Muscle of arm (tissue), 12 donors: Measurements from ENCODE around the gene MOB3A. TPM values are rescaled to one million over a fixed set of nuclear protein-coding genes. Genes with fewer than 3 reads are reported as not detected.

Source experiments
- DNase-seq: peaks from one replicate; pipeline ENCODE4 v3.0.0-alpha.2; 2013
- polyA plus RNA-seq, 12 donors: library from polyadenylated mRNA; unstranded; fragments of 120-200 nt; gene quantifications; one replicate each; pipeline ENCODE4 v1.2.1, GENCODE V29; 2013; ENCODE audit not compliant: insufficient read length in 12 of 12

MOB3A gene
- polyA plus RNA-seq, 12 donors: 14.5 to 28.4 (median 15.8) TPM; not detected in 1

DNA sequence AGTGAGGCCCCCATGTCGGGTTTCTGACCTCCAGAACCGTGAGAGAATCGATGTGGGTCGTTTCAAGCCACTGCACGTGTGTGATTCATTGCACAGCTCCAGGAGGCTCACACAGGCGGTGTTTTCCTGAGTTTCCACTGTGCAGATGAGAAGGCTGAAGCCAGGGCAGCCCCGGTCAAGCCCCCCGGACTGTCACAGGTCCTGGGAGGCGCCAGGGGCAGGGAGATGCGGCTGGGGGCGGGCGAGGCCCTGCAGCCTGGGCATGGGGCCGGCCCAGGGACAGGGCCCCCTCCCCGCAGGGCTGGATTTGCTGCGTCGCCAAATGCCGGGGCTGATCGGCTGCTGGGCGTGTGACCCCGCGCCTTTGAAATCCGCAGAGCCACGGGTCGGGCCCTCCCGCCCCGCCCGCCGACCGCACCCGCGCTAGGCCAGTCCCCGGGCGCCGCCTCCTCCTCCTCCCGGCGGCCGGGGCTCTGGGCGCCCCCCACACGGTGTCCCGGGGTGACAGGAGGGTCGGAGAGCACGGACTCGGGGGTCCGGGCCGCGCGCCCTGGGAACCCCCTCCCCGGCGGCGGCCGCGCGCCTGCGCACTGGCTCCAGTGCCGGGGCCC is 35.1 kb downstream of the MOB3A start:
- DNase-seq: peak; percentile 76

- no peak for DNase-seq
These were observed 36.5 kb downstream of the MOB3A start for GRCh38 chr19:2059422-2060201.

DNA sequence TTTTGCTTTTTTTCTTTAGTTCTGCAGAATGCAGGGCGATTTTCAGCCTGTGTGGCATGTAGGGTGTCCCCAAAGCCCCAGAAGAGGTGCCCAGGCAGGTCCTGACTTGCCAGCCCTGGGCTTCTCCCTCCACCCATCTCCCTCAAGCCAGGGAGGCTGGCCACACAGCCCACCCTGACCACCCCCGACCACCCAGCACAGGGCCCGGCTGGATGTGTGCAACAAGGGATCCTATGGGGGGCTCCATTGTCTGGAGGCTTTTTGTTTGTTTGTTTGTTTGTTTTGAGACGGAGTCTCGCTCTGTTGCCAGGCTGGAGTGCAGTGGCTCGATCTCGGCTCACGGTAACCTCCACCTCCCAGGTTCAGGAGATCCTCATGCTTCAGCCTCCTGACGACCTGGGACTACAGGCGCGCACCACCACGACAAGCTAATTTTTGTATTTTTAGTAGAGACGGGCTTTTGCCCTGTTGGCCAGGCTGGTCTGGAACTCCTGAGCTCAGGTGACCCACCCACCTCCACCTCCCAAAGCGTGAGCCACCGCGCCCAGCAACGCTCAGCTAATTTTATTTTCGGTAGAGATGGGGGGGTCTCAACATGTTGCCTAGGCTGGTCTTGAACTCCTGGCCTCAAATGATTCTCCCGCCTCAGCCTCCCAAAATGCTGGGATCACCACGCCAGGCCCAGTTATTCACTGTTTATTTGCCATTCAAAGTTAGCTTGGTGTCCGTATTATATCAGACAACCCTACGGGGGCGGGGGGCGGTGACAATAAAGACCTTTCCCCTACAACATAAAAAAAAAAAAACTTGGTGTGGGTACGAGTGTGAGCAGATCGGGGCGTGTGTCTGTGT is 37.3 kb downstream of the MOB3A start:
- DNase-seq: no peak

DNA sequence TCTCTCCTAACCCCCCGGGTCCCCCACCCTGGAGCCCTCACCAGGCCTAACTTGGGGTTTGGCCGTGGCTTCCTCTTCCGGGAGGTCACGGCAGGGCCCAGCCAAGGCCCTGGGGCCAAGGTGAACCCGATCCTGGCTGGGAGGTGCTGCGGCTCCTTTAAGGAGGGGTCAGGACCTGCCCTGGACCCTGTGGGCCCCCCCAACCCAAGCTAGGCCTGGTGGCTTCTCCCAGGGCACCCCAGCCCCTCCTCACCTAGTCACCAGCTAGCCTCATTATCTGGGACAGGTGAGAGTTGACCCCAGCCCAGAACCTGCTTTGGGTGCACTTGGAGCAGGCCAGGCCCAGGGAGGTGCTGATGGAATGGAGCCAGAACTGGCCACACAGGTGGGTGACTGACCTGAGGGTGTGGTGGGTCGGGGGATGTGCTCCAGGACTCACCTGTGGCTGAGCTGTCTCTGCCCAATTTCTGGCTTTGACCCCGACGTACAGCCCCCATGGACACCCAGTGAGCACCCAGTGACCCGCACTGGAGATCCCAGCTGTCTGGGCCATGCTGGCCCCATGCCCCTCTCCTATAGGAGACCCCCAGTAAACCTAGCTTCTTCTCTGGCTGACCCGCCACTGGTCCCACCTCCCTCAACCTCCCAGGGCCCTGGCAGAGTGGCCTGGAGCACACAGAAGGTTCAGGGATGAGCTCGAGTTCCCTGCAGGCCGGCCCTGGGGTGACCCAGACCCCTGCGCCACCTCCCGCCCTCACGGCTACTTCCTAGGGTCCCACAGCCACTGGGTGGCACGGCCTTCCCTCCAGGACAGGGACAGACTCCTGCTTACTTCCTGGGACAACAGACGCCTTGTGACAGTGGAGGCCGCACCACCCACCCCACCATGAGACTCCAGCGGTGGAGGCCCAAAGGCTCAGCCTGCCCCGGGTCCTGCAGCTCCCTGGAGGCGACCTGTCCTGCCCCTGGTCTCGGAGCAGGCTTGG is 38.3 kb downstream of the MOB3A start:
- no peak for DNase-seq

GRCh38 chr19:2056837-2057192 is 39.3 kb downstream of the MOB3A start:
- DNase-seq: no peak

DNA sequence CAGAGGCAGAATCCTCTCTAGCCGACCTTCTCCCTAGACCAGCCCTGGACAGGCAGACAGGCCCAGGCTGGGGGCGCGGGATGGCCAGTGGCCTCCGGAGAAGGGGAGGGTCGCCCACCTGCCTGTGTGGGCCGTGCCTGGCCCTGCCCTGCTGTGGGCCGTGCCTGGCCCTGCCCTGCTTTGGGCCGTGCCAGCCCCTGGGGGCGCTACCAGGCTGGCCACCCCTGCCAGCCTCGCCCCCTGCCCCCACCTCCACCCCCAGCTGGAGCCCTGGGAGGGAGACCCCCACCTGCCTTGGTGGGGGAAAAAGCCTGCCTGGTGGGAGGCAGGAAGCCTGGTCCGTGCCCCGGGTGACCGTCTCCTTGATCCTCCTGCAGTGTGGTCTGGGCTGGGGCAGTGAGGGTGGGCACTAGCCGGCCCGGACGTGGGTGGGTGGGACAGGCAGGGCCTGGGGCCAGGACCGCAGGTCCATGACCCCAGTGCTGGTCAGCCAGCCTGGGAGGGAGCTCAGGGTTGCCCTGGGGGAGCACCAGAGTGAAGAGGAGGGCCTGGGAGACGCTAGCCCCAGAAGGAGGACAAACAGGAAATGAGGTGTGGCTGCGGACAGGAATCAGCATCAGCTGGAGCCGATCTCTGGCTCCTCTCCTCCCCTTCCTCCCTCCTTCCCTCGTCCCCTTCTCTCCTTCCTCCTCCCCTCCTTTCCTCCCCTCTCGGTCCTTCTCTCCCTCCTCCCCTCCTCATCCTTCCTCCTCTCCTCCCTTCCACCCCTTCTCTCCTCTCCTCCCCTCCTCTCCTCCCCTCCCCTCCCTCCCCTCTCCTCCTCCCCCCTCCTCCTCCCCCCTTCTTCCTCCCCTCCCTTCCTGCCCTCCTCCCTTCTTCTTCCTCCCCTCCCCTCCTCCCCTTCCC is 39.9 kb downstream of the MOB3A start:
- peak; percentile 86 for DNase-seq

GRCh38 chr19:2054763-2055162 is 41.4 kb downstream of the MOB3A start:
- no peak for DNase-seq

GRCh38 chr19:2053601-2054389 is 42.3 kb downstream of the MOB3A start:
- DNase-seq: no peak

DNA sequence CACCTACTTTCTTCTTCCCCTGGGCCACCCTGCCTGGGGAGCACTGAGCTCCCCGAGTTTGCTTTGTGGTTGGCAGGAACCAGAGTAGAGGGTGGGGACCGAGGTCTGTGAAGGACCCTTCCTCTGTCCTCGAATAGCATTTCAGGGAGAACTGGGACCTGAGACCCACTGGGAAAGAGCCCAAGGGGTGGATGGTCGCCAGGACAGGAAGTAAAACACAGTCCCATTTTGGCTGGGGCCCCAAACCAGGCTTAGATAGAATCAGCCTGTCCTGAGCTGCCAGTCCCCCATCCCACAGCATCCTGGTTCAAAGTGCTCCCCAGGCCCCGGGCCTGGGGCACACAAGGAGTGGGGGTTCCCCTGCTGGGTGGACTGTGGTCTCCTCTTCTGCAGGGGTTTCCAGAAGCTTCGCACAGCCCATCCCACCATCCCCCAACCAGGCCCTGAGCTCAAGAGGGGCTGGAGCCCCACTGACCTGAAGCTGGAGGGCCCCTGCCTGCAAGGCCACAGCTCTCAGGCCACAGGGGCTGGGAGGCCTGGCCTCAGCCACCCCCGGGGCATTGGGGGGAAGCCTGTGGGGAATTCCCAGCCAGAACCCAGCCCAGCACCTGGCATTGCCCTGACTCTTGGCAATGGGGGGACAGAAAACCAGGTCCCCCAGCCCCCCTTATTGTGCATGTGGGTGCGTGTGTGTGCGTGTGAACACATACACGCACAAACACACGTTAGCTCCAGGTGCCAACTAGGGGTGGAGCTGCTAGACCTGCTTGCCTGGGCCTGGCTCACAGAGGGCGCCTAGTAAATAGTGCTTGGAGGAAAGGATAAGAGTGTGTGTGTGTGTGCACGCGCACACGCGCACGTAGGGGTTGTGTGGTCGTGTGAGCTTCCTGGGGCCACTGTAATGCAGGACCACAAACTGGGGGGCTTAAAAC is 44.1 kb downstream of the MOB3A start:
- DNase-seq: no peak

GRCh38 chr19:2050991-2051772 is 44.9 kb downstream of the MOB3A start, which contains the start of gene MKNK2:
Gene MKNK2 (minus strand): TSS chr19:2051244. CDS start chr19:2050851, 393 bp downstream.
- peak; percentile 92 for DNase-seq

GRCh38 chr19:2050349-2050990 is 45.7 kb downstream of the MOB3A start:
- no peak for DNase-seq

GRCh38 chr19:2049741-2050348 is 46.3 kb downstream of the MOB3A start:
- no peak for DNase-seq

GRCh38 chr19:2048959-2049740 is 47.0 kb downstream of the MOB3A start:
- no peak for DNase-seq

DNA sequence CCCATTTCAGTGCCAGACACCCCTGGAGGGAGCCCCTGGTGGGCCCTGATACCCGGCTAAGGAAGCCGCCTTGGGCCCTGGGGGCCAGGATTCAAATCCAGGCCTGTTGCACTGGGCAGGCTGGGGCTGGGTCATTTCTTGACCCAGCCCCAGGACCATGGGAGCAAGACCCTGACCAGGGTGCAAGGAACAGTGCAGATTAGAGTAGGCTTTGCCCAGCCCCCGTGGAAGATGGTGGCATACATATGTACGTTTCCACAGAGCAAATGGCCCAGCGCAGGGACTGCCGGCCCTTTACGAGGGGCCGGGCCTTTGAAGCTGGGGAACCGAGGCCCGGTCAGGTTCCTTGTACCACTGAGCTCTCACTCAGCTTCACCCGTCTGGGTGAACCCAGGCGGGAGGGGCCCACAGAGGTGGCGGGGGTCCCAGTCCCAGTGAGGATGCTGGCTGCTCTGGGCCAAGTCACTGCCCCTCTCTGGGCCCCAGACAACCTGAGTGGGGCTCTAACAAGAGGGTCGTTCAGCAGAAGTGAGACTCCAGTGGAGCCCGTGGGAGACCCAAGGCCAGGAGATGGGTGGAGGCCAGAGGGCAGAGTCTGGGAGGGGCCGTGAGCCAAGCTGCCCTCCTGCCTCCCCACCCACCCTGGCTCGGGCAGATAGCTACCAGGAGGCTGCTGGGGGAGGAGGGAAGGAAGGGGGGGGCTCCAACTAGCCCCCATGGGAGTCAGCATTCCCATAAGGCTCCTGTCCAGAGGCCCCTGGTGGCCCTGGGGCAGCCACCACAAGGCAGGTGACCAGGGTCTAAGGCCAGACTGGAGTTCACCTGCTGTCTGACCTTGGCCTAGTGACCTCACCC is 47.8 kb downstream of the MOB3A start:
- DNase-seq: no peak
